SK-N-MC (cell line): Measurements from ENCODE around the gene AATF.

ENCODE experiments used
- EZH2 ChIP-seq: fragments of 200-600 bp; sonication (generic); IDR thresholded peaks from one replicate; pipeline ENCODE4 v1.6.1; 2017; ENCODE audit warnings: antibody characterized with exemption
- FOXP2 ChIP-seq: optimal IDR thresholded peaks from 2 replicates; pipeline ENCODE3; 2011; ENCODE audit warnings: mild to moderate bottlenecking, moderate library complexity; ENCODE audit not compliant: insufficient read depth; ENCODE audit errors: extremely low read length, control extremely low read depth
- POLR2AphosphoS5 ChIP-seq: IDR thresholded peaks from 2 replicates; pipeline ENCODE4 v1.6.1; 2012; ENCODE audit warnings: mild to moderate bottlenecking, low read depth, low read length, borderline replicate concordance

- TF ChIP-seq POLR2AphosphoS5 (no peak), EZH2 (no peak), FOXP2 (no peak)
Observed at GRCh38 chr17:36899250-36900159, 49.2 kb upstream of the AATF start.
